PC-3 (cell line): ENCODE data around the gene ZYG11A. TPM values are rescaled to one million over a fixed set of nuclear protein-coding genes. Genes with fewer than 3 reads are reported as not detected.

Source experiments
- ATAC-seq: fragments of 200-7000 bp; cut with Tn5 transposase; 2 replicates; pipeline ENCODE4 v1.9.1; 2020; ENCODE audit warnings: mild to moderate bottlenecking, moderate library complexity
- BruUV-seq: library from RNA; stranded (reverse); fragments of 400-500 nt; replicated peaks from 2 replicates; lab custom pipeline; 2021; lab: Mats Ljungman, UMichigan
- CTCF ChIA-PET: fragments of 300-600 bp; sonication (Branson Sonifier 250); formaldehyde crosslinking; loops from one replicate; lab custom pipeline; 2022; ENCODE audit warnings: antibody characterized with exemption; lab: Charles Lee
- POLR2A ChIA-PET: fragments of 300-600 bp; sonication (Branson Sonifier 250); formaldehyde crosslinking; loops from one replicate; lab custom pipeline; 2022; ENCODE audit warnings: antibody characterized with exemption; ENCODE audit not compliant: unreplicated experiment; lab: Charles Lee
- DNase-seq: peaks from one replicate; pipeline ENCODE4 v3.0.0-alpha.2; 2015
- H2AFZ ChIP-seq: fragments of 300-600 bp; sonication (generic); 2 replicates; pipeline ENCODE4 v1.6.0; 2016; ENCODE audit warnings: antibody characterized with exemption, low read length
- H3F3A ChIP-seq: fragments of 300-600 bp; sonication (generic); one replicate; pipeline ENCODE4 v1.6.0; 2017; ENCODE audit warnings: antibody characterized with exemption, low read length, control low read depth, mild to moderate bottlenecking; ENCODE audit not compliant: unreplicated experiment
- H3K27ac ChIP-seq: fragments of 300-600 bp; sonication (generic); 2 replicates; pipeline ENCODE4 v1.5.1; 2016; ENCODE audit warnings: mild to moderate bottlenecking, low read length
- H3K27me3 ChIP-seq: fragments of 300-600 bp; sonication (generic); 2 replicates; pipeline ENCODE4 v1.6.1; 2016; ENCODE audit warnings: low read length, mixed read lengths
- H3K36me3 ChIP-seq: fragments of 300-600 bp; sonication (generic); 2 replicates; pipeline ENCODE4 v1.6.1; 2016; ENCODE audit warnings: low read depth, mixed run types, low read length, mixed read lengths
- H3K4me1 ChIP-seq: fragments of 300-600 bp; sonication (generic); 2 replicates; pipeline ENCODE4 v1.5.1; 2016; ENCODE audit warnings: low read length; ENCODE audit not compliant: insufficient read depth
- H3K4me2 ChIP-seq: fragments of 300-600 bp; sonication (generic); 2 replicates; pipeline ENCODE4 v1.6.0; 2016; ENCODE audit warnings: low read length
- H3K4me3 ChIP-seq: fragments of 300-600 bp; sonication (generic); 2 replicates; pipeline ENCODE4 v1.5.1; 2016; ENCODE audit warnings: mild to moderate bottlenecking, low read length, mixed read lengths
- H3K79me2 ChIP-seq: fragments of 300-600 bp; sonication (generic); 2 replicates; pipeline ENCODE4 v1.6.1; 2017; ENCODE audit warnings: low read length, mixed read lengths
- H3K9ac ChIP-seq: fragments of 300-600 bp; sonication (generic); 2 replicates; pipeline ENCODE4 v1.6.0; 2016; ENCODE audit warnings: mild to moderate bottlenecking, low read length
- H3K9me2 ChIP-seq: fragments of 300-600 bp; sonication (generic); replicated peaks from 2 replicates; pipeline ENCODE4 v1.6.1; 2016; ENCODE audit warnings: mixed run types, low read length, mixed read lengths
- H3K9me3 ChIP-seq: fragments of 300-600 bp; sonication (generic); 2 replicates; pipeline ENCODE4 v1.6.1; 2016; ENCODE audit warnings: low read length, mixed read lengths
- H4K20me1 ChIP-seq: fragments of 300-600 bp; sonication (generic); 2 replicates; pipeline ENCODE4 v1.6.1; 2016; ENCODE audit warnings: low read length, mixed read lengths
- EZH2 ChIP-seq: fragments of 300-600 bp; sonication (generic); IDR thresholded peaks from one replicate; pipeline ENCODE4 v1.6.1; 2017; ENCODE audit warnings: antibody characterized with exemption, mild to moderate bottlenecking, low read length; ENCODE audit not compliant: unreplicated experiment
- EZH2phosphoT487 ChIP-seq: fragments of 300-600 bp; sonication (generic); IDR thresholded peaks from 2 replicates; pipeline ENCODE4 v1.6.1; 2018; ENCODE audit warnings: mild to moderate bottlenecking, antibody characterized with exemption, low read length, borderline replicate concordance
- intact Hi-C: fragments of 100-400 bp; cut with micrococcal nuclease; formaldehyde crosslinking; loops from 2 replicates; pipeline ENCODE4 v1.9.0; 2023
- total RNA-seq: library from RNA; depleted of rRNA; stranded (reverse); fragments of >200 nt; gene quantifications from 2 replicates; pipeline ENCODE4 v1.2.3, GENCODE V29; 2014
- TF ChIP-seq, protein P1 (sequence below): fragments of 300-600 bp; sonication (generic); conservative IDR thresholded peaks from 2 replicates; pipeline ENCODE4 v1.5.1; 2017; ENCODE audit warnings: antibody characterized with exemption, low read depth, mild to moderate bottlenecking, low read length

ZYG11A gene
- total RNA-seq, 1 experiment from 2014 or later, result 0.47 TPM

DNA sequence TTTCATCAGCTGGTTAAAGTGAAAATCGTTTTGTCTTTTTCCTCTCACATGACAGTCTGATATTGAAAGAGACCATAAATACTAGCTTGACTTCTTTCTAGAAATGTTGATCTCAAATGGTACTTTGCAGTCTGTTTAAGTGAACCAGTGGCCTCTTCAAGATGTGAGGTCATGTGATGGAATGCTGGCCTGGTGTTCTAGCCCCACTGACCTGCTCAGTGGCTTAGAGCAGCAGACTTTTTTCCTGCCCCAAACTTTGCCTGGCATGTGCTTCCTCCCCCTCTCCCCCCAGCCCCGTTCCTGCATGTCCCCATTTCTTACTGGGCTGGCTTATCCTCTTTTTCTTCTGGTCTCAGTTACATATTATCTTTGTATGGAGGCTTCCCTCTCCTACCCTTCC is 34.3 kb downstream of the ZYG11A start:
- DNase-seq, result no peak
- Histone ChIP-seq H4K20me1 (no peaks in the 10 kb centered on the region), H3K27ac (no peak overlapping the region), H3K36me3 (no peaks in the 10 kb centered on the region), H3K4me2 (no peak overlapping the region), H3F3A (no peaks in the 10 kb centered on the region), H3K9ac (no peak overlapping the region), H3K9me2 (no peaks in the 10 kb centered on the region), H3K79me2 (no peaks in the 10 kb centered on the region), H3K4me1 (no peaks in the 10 kb centered on the region), H2AFZ (no peak overlapping the region), H3K27me3 (no peaks in the 10 kb centered on the region), H3K4me3 (no peak overlapping the region), H3K9me3 (no peaks in the 10 kb centered on the region)
- ATAC-seq, result no peak
- intact Hi-C loops, result no loop called here
- TF ChIP-seq, protein P1, sequence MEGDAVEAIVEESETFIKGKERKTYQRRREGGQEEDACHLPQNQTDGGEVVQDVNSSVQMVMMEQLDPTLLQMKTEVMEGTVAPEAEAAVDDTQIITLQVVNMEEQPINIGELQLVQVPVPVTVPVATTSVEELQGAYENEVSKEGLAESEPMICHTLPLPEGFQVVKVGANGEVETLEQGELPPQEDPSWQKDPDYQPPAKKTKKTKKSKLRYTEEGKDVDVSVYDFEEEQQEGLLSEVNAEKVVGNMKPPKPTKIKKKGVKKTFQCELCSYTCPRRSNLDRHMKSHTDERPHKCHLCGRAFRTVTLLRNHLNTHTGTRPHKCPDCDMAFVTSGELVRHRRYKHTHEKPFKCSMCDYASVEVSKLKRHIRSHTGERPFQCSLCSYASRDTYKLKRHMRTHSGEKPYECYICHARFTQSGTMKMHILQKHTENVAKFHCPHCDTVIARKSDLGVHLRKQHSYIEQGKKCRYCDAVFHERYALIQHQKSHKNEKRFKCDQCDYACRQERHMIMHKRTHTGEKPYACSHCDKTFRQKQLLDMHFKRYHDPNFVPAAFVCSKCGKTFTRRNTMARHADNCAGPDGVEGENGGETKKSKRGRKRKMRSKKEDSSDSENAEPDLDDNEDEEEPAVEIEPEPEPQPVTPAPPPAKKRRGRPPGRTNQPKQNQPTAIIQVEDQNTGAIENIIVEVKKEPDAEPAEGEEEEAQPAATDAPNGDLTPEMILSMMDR, result no peak
- no peak for TF ChIP-seq EZH2phosphoT487
- TF ChIP-seq EZH2, result no peak
- ChIA-PET POLR2A (no interaction called here), CTCF (no interaction called here)
- BruUV-seq, result no TSS peak

DNA sequence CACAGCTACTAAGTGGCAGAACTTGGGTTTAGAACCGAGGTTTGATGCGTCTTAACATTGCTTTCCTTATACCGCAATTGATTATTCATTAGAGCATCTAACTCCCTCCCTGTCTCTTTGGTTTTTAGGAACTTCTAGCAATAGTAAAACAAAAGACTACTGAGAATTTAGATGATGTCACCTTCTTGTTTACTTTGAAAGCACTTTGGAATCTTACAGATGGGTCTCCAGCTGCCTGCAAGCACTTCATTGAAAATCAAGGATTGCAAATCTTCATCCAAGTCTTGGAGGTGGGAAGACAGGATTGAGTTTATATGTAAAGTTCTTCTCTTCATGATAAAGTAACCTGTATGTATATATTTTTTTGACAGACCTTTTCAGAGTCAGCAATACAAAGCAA is 35.0 kb downstream of the ZYG11A start:
- ChIA-PET CTCF (no interaction called here), POLR2A (no interaction called here)
- Histone ChIP-seq H3K4me3 (no peak overlapping the region), H4K20me1 (no peaks in the 10 kb centered on the region), H3F3A (no peaks in the 10 kb centered on the region), H3K9me3 (no peaks in the 10 kb centered on the region), H3K27me3 (no peaks in the 10 kb centered on the region), H3K9me2 (no peaks in the 10 kb centered on the region), H3K4me2 (no peak overlapping the region), H3K27ac (no peak overlapping the region), H3K36me3 (no peaks in the 10 kb centered on the region), H3K4me1 (no peaks in the 10 kb centered on the region), H2AFZ (no peak overlapping the region), H3K79me2 (no peaks in the 10 kb centered on the region), H3K9ac (no peak overlapping the region)
- no peak for DNase-seq
- TF ChIP-seq EZH2 (no peak), EZH2phosphoT487 (no peak)
- TF ChIP-seq, protein P1, result no peak
- ATAC-seq, result no peak
- no TSS peak for BruUV-seq
- intact Hi-C loops, result no loop called here

DNA sequence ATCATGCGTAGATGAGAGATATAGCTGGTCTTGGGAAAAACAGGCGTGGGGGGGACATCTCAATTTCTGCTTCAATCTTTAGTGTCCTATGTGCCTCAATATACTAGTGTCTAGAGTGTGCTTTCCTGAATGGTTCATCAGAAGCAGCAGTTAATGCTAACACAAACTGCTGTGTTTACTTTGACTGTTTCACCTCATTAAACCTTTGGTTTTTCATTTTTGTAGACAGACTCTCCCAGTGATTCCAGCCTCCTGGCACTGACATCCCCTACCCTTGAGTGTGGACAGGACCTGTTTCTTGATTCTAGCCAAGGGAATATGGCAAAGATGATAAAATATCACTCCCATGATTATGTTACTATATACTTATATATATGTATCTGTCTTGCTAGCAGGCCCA is 37.6 kb downstream of the ZYG11A start:
- Histone ChIP-seq H3K4me2 (no peak overlapping the region), H3K9me2 (no peaks in the 10 kb centered on the region), H3K9me3 (no peaks in the 10 kb centered on the region), H3K36me3 (no peaks in the 10 kb centered on the region), H3K79me2 (no peaks in the 10 kb centered on the region), H4K20me1 (no peaks in the 10 kb centered on the region), H3F3A (no peaks in the 10 kb centered on the region), H2AFZ (no peak overlapping the region), H3K4me3 (no peak overlapping the region), H3K27me3 (no peaks in the 10 kb centered on the region), H3K4me1 (no peaks in the 10 kb centered on the region), H3K27ac (no peak overlapping the region), H3K9ac (no peak overlapping the region)
- POLR2A ChIA-PET, result no interaction called here
- CTCF ChIA-PET, result no interaction called here
- peak; percentile 88 for ATAC-seq
- peak; percentile 10 for DNase-seq
- TF ChIP-seq, protein P1, result no peak
- TF ChIP-seq EZH2, result no peak
- no peak for TF ChIP-seq EZH2phosphoT487
- BruUV-seq, result no TSS peak
- intact Hi-C loops, result no loop called here
